GM12874 (cell line): ENCODE results near the gene TTK.

ENCODE experiments used
- TF ChIP-seq, protein P1 (sequence below): IDR thresholded peaks from 2 replicates; pipeline ENCODE4 v1.5.1; 2011; ENCODE audit warnings: low read depth, mild to moderate bottlenecking, control low read depth, low read length, moderate library complexity; ENCODE audit not compliant: insufficient read depth

Gene TTK

DNA sequence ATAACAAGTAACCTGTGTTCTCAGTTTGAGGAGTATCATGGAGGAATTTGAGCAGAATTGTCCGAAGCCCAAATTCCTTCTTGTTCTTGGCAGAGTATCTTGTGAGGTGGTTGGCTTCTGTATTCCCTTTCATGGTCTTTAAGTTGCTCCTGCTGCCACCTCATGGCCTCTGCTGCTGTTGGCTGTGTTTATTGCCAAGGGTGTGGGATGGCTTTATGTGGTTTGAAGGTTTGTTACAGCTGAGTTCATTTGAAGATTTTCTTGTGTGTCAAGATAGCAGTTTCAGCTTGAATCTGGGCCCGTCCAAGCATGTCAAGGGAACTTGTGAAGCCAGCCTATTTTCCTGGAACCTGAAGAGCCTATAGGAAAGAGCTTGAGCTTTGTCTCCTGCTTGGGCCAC lies 20.2 kb upstream of the TTK start:
- TF ChIP-seq, protein P1, sequence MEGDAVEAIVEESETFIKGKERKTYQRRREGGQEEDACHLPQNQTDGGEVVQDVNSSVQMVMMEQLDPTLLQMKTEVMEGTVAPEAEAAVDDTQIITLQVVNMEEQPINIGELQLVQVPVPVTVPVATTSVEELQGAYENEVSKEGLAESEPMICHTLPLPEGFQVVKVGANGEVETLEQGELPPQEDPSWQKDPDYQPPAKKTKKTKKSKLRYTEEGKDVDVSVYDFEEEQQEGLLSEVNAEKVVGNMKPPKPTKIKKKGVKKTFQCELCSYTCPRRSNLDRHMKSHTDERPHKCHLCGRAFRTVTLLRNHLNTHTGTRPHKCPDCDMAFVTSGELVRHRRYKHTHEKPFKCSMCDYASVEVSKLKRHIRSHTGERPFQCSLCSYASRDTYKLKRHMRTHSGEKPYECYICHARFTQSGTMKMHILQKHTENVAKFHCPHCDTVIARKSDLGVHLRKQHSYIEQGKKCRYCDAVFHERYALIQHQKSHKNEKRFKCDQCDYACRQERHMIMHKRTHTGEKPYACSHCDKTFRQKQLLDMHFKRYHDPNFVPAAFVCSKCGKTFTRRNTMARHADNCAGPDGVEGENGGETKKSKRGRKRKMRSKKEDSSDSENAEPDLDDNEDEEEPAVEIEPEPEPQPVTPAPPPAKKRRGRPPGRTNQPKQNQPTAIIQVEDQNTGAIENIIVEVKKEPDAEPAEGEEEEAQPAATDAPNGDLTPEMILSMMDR, result no peak

DNA sequence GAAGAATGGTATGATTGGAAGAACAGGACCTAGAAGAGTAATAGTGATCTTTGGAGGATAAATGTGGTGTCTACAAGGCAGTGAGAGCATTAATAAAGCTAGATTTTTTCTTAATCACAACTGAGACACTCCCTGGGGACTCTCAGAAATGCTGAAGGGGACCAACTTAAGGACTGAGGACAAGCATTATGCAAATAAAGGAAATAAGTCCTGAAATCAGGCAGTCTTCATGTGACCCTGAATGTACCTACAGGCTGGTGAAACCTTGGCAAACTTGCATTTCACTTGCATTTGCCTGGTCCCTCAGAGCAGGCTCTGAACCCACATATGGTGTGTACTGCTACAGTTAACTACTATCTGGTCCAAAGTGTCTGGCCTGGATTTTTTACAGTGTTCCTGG lies 19.3 kb upstream of the TTK start:
- TF ChIP-seq, protein P1, result no peak

DNA sequence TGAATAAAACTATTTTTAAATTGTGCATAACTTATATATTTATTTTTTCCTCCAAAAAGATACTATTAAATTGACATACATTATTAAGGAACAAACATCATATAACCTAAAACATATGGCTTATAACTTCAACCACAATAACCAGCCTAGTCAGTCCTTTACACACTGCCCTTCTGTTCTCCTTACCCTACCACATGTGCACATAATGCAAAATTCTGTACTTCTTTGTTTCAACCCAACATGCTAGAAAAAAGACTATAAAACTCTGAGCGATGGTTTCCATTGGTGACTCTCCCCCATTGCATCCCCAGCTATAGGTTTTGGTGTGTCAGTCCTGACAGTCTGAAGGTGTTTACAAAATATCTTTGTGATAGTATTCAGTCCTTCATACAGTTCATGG lies 14.8 kb upstream of the TTK start:
- TF ChIP-seq, protein P1, result no peak

DNA sequence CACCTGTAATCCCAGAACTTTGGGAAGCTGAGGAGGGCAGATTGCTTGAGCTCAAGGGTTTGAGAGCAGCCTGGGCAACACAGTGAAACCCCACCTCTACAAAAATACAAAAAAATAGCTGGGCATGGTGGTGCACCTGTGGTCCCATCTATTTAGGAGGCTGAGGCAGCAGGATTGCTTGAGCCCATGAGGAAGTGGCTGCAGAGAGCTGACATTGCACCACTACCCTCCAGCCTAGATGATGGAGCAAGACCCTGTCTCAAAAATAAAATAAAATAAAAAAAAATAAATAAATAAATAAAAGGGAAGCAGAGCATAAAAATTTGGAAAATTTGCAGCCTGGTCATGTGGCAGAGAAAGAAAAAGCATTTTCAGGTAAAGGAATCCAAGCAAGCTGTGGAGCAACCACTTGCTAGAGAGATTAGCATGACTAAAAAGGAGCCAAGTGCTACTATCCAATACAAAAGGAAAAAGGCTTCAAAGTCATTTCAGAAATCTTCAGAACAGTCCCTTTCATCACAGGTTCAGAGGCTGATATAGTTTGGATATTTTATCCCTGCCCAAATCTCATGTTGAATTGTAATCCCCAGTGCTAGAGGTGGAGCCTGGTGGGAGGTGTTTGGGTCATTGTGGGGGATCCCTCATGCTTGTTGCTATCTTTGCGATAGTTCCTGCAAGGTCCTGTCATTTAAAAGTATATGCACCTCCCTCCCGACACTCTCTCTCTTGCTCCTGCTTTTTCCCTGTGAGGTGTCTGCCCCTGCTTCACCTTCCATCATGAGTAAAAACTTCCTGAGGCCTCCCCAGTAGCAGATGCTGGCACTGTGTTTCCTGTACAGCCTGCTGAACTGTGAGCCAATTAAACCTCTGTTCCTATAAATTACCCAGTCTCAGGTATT lies 11.2 kb upstream of the TTK start:
- TF ChIP-seq, protein P1, result no peak

DNA sequence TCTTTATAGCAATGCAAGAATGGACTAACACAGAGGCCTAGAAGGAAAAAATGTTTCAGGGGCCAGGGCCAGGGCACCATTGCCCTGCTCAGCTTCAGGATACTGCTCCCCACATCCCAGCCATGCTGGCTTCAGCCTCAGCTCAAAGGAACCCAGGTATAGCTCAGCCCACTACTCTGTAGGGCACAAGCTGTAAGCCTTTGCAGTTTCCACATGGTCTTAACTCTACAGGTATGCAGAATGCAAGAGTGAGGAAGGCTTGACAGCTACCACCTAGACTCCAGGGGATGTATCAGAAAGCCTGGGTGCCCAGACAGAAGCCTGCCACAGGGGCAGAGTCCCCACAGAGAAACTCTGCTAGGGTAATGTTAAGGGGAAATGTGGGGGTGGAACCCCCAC lies 10.5 kb upstream of the TTK start:
- TF ChIP-seq, protein P1, result no peak

DNA sequence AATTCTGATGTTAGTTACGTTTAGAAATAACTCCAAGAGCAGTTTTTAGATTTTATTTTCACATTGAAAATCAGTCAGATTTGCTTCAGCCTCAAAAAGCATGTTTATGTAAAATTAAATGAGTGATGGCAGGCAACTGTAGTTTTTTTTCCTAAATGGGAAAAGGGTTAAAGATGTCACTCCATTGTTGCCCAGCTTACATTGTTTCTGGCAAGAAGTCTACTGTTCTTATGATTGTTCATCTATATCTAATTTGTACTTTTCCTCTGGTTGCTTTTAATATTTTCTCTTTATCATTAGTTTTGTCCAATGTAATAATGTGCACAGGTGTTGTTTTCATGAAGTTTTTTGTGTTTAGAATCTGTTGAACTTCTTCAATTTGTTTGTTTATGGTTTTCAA lies 6.7 kb upstream of the TTK start:
- TF ChIP-seq, protein P1, result no peak

DNA sequence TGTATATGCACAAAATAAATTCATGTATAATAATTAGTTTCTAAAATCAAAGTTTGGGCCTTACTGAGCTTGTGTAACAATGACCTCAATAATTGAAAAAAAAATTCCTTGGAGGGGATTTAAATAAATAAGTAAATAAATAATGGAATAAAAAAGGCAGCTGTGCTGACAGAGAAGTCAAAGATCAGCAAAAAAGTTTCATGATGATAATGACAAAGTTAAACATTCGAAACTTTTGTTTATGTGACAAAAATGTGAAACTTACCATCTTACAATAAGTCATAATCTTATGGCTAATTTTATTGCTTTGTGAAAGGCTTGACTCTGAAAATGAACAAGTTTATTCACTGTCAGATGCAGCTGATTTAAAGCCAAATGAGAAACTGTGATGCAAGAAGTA lies 3.1 kb upstream of the TTK start:
- TF ChIP-seq, protein P1, result no peak
